Esophagus muscularis mucosa (tissue), 4 donors: ENCODE data around the gene SEC23IP.

Experiments used
- CTCF ChIP-seq, 3 experiments: fragments of 200-600 bp in 2 of 3; fragments of 450-650 bp in 1 of 3; sonication (generic) in 2 of 3; IDR thresholded peaks; one replicate each; pipeline ENCODE4 v1.5.1; 2017 to 2019; ENCODE audit warnings: antibody characterized with exemption in 3 of 3, mild to moderate bottlenecking in 2 of 3, moderate library complexity in 1 of 3
- EP300 ChIP-seq: sonication (generic); formaldehyde crosslinking; IDR thresholded peaks from one replicate; pipeline ENCODE4 v1.6.1; 2017; ENCODE audit warnings: antibody characterized with exemption
- POLR2A ChIP-seq: fragments of 450-650 bp; IDR thresholded peaks from one replicate; pipeline ENCODE4 v1.6.1; 2017; ENCODE audit warnings: antibody characterized with exemption, moderate library complexity, mild to moderate bottlenecking, low read depth
- POLR2AphosphoS5 ChIP-seq, 2 donors: sonication (generic); formaldehyde crosslinking; IDR thresholded peaks; one replicate each; pipeline ENCODE4 v1.6.1; 2017; ENCODE audit warnings: antibody characterized with exemption in 2 of 2

GRCh38 chr10:119928411-119928810 lies 35.9 kb downstream of the SEC23IP start:
- TF ChIP-seq POLR2A (no peak), CTCF (IDR thresholded peaks at IDR 0.05) (no peak), POLR2AphosphoS5 (IDR thresholded peaks at IDR 0.05) (no peak), EP300 (no peak)
